GM20431 (cell line): ENCODE measurements around the gene SORL1.

Experiments used
- in situ Hi-C: fragments of 300-500 bp; cut with MseI, MboI; formaldehyde crosslinking; loops from one replicate; pipeline ENCODE4 v1.15.0; 2020; ENCODE audit warnings: low sequenced_read_pairs; ENCODE audit not compliant: unreplicated experiment

Gene SORL1

GRCh38 chr11:121643479-121644186, 191.5 kb downstream of the SORL1 start:
- in situ Hi-C loops: no loop called here

GRCh38 chr11:121644187-121644512, 192.0 kb downstream of the SORL1 start:
- in situ Hi-C loops: no loop called here

- in situ Hi-C loops: no loop called here
Observed at GRCh38 chr11:121645001-121645400, 192.9 kb downstream of the SORL1 start.

- in situ Hi-C loops: no loop called here
Observed at GRCh38 chr11:121645596-121645995, 193.5 kb downstream of the SORL1 start.

- in situ Hi-C loops: no loop called here
Observed at GRCh38 chr11:121648306-121648705, 196.2 kb downstream of the SORL1 start.

GRCh38 chr11:121649798-121650197, 197.7 kb downstream of the SORL1 start:
- in situ Hi-C loops: loop anchor here (10.0 to 25.0 kb wide), 2 partner anchors 555 to 863 kb away; no protein-coding TSS in a partner anchor

GRCh38 chr11:121650351-121651256, 198.5 kb downstream of the SORL1 start:
- in situ Hi-C loops: loop anchor here (10.0 to 25.0 kb wide), 2 partner anchors 554 to 862 kb away; no protein-coding TSS in a partner anchor

- in situ Hi-C loops: loop anchor here (10.0 to 25.0 kb wide), 2 partner anchors 554 to 861 kb away; no protein-coding TSS in a partner anchor
Observed at GRCh38 chr11:121651257-121651605, 199.1 kb downstream of the SORL1 start.

- in situ Hi-C loops: loop anchor here (10.0 to 25.0 kb wide), 2 partner anchors 552 to 859 kb away; no protein-coding TSS in a partner anchor
Observed at GRCh38 chr11:121652971-121653370, 200.9 kb downstream of the SORL1 start.

GRCh38 chr11:121654259-121654842, 202.2 kb downstream of the SORL1 start:
- in situ Hi-C loops: loop anchor here (10.0 to 25.0 kb wide), 2 partner anchors 550 to 858 kb away; no protein-coding TSS in a partner anchor

- in situ Hi-C loops: loop anchor here (10.0 to 25.0 kb wide), 2 partner anchors 550 to 857 kb away; no protein-coding TSS in a partner anchor
Observed at GRCh38 chr11:121654843-121655536, 202.9 kb downstream of the SORL1 start.

- in situ Hi-C loops: loop anchor here (10.0 to 25.0 kb wide), 2 partner anchors 549 to 857 kb away; no protein-coding TSS in a partner anchor
Observed at GRCh38 chr11:121655537-121656327, 203.6 kb downstream of the SORL1 start.

- in situ Hi-C loops: loop anchor here (10.0 to 25.0 kb wide), 2 partner anchors 548 to 856 kb away; no protein-coding TSS in a partner anchor
Observed at GRCh38 chr11:121656328-121657090, 204.4 kb downstream of the SORL1 start.

- in situ Hi-C loops: loop anchor here (10.0 to 25.0 kb wide), 2 partner anchors 548 to 855 kb away; no protein-coding TSS in a partner anchor
Observed at GRCh38 chr11:121657146-121657545, 205.0 kb downstream of the SORL1 start.

- in situ Hi-C loops: loop anchor here (10.0 to 25.0 kb wide), 2 partner anchors 545 to 852 kb away; no protein-coding TSS in a partner anchor
Observed at GRCh38 chr11:121659811-121660210, 207.7 kb downstream of the SORL1 start.

GRCh38 chr11:121661880-121662486, 209.9 kb downstream of the SORL1 start:
- in situ Hi-C loops: loop anchor here (25.0 kb wide), 1 partner anchor 850 kb away; no protein-coding TSS in a partner anchor

- in situ Hi-C loops: loop anchor here (25.0 kb wide), 1 partner anchor 848 kb away; no protein-coding TSS in a partner anchor
Observed at GRCh38 chr11:121664144-121664543, 212.0 kb downstream of the SORL1 start.
